HG02678 (cell line): ENCODE results near the gene CHCHD1.
"Not testable (repeated sequence)": the region's sequence is repeated elsewhere in the genome, so short reads cannot be mapped to it uniquely, and the experiment has no call there.

ENCODE experiments used
- ATAC-seq: cut with Tn5 transposase; IDR thresholded peaks from one replicate; pipeline ENCODE4 v1.9.1; 2021; ENCODE audit warnings: mild to moderate bottlenecking, moderate library complexity; ENCODE audit not compliant: unreplicated experiment

The CHCHD1 gene

DNA sequence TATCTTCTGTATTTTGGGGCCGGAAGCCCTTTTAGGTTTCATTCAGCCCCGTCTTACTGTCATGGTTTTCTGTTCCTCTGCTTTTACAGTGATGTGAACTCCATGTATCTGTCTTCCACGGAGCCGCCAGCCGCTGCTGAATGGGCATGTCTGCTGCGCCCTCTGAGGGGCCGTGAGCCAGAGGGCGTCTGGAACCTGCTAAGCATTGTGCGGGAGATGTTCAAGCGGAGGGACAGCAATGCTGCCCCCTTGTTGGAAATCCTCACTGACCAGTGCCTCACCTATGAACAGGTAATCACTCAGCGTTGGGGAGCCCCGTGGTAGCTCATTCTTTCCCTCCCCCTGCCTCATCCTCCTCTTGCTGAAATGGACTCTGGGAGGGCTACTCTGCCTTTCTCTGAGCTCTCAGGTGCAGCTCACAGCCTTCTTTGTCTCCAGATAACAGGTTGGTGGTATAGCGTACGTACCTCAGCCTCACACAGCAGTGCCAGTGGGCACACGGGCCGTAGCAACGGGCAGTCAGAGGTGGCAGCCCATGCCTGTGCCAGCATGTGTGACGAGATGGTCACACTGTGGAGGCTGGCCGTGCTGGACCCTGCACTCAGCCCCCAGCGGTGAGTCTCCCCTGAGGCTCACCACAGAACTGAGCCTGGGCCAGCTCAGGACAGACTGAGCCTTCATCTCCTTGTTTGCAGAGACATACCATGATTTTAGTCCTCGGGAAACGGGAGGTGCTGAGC is 9.2 kb downstream of the CHCHD1 start:
- no peak for ATAC-seq

DNA sequence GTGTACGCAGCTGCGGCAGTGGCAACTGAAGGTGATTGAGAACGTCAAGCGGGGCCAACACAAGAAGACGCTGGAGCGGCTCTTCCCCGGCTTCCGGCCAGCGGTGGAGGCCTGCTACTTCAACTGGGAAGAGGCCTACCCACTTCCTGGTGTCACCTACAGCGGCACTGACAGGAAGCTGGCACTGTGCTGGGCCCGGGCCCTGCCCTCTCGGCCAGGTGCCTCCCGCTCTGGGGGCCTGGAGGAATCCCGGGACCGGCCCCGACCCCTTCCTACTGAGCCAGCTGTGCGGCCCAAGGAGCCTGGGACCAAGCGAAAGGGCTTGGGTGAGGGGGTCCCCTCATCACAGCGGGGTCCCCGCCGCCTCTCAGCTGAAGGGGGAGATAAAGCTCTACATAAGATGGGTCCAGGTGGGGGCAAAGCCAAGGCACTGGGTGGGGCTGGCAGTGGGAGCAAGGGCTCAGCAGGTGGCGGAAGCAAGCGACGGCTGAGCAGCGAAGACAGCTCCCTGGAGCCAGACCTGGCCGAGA is 10.1 kb downstream of the CHCHD1 start:
- ATAC-seq, result no peak

DNA sequence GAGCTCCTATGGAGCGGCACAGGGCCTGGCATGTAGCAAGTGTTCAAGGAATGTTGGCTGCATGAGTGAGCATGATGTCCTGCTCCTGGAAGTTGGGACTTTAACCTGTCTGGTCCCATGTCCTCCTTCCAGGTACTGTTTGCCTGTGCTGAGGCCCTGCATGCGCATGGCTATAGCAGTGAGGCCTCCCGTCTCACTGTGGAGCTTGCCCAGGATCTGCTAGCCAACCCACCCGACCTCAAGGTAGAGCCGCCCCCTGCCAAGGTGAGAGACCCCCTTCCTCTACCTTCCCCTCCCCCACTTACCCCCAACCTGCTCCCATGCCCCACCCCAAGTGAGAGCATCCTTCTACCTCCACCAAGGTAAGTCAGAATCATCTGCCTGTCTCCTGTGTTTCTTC is 11.6 kb downstream of the CHCHD1 start:
- no peak for ATAC-seq

GRCh38 chr10:73795491-73795890 is 13.6 kb downstream of the CHCHD1 start:
- ATAC-seq, result not testable (repeated sequence)

DNA sequence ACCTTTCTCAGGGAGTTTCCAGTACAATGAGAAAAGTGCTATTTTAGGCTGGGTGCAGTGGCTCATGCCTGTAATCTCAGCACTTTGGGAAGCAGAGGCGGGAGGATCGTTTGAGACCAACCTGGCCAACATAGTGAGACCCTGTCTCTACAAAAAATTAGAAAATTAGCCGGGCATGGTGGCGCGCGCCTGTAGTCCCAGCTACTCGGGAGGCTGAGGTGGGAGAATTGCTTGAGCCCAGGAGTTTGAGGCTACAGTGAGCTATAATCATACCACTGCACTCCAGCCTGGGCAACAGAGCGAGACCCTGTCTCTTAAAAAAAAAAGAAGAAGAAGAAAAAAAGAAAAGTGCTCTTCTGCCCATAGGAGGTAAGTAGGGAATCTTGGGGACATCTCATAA is 14.2 kb downstream of the CHCHD1 start:
- not testable (repeated sequence) for ATAC-seq

GRCh38 chr10:73796766-73797165 is 14.9 kb downstream of the CHCHD1 start:
- ATAC-seq, result no peak

- no peak for ATAC-seq
Observed at GRCh38 chr10:73797324-73798025, 15.6 kb downstream of the CHCHD1 start.

DNA sequence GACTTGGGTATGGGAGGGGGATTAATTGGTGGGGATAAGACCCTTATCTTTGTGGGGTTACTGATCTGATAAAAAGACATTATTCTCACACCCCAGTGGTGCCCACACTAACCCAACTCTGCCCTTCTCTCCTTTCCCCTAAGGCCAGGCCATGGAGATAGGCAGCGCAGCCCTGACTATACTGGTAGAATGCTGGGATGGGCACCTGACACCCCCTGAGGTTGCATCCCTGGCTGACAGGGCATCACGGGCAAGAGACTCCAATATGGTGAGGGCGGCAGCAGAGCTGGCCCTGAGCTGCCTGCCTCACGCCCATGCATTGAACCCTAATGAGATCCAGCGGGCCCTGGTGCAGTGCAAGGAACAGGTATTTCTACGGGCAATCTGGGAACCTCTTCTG is 16.2 kb downstream of the CHCHD1 start:
- ATAC-seq, result no peak

DNA sequence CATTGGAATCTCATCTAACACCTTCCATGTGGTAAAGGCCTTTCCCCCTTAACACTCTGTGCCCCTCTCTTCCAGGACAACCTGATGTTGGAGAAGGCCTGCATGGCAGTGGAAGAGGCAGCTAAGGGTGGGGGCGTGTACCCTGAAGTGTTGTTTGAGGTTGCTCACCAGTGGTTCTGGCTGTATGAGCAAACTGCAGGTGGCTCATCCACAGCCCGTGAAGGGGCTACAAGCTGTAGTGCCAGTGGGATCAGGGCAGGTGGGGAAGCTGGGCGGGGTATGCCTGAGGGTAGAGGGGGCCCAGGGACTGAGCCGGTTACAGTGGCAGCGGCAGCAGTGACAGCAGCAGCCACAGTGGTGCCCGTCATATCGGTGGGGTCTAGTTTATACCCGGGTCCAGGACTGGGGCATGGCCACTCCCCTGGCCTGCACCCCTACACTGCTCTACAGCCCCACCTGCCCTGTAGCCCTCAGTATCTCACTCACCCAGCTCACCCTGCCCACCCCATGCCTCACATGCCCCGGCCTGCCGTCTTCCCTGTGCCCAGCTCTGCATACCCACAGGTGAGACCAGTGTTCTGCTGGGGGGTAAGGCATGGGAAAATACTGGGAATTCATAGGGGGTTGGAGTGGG is 17.2 kb downstream of the CHCHD1 start:
- ATAC-seq, result no peak

DNA sequence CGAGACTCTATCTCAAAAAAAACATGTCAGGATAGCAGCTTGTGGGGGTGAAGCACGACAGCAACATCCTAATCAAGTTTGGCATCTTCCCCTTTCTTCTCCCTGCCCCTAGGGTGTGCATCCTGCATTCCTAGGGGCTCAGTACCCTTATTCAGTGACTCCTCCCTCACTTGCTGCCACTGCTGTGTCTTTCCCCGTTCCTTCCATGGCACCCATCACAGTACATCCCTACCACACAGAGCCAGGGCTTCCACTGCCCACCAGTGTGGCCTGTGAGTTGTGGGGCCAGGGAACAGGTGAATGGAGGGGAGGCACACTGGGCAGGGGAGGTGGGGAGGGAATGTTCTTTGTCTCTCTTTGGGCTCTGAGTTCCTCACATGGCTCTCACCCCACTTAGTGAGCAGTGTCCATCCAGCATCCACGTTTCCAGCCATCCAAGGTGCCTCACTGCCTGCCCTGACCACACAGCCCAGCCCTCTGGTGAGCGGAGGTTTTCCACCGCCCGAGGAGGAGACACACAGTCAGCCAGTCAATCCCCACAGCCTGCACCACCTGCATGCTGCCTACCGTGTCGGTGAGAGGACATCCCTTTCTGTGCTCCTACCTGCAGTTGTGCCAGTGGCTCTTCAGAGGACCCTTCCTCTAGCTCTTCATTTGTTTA is 18.2 kb downstream of the CHCHD1 start:
- ATAC-seq, result no peak

DNA sequence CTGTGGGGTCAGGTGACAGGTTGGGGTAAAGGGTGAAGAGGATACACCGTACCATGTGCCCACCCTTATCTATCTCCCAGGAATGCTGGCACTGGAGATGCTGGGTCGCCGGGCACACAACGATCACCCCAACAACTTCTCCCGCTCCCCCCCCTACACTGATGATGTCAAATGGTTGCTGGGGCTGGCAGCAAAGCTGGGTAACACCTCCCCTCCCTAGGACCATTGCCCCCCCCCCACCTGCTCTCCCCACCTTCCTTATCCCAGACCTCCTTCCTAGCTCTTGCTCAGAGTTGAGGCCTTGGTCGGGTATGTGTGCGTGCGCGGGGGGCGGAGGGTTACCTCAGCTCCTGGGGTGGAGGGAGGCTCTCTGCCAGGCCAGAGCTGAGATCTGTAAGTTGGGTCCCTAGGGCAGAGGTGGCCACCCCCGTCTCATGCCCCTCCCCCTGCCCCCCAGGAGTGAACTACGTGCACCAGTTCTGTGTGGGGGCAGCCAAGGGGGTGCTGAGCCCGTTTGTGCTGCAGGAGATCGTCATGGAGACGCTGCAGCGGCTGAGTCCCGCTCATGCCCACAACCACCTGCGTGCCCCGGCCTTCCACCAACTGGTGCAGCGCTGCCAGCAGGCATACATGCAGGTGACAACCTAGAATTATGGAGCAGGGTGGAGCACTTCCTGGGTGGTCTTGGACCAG is 18.9 kb downstream of the CHCHD1 start:
- no peak for ATAC-seq

GRCh38 chr10:73801253-73801590 is 19.4 kb downstream of the CHCHD1 start:
- no peak for ATAC-seq

GRCh38 chr10:73802276-73802991 is 20.6 kb downstream of the CHCHD1 start:
- ATAC-seq, result no peak

GRCh38 chr10:73803680-73804286 is 21.9 kb downstream of the CHCHD1 start:
- peak; percentile 74 for ATAC-seq

DNA sequence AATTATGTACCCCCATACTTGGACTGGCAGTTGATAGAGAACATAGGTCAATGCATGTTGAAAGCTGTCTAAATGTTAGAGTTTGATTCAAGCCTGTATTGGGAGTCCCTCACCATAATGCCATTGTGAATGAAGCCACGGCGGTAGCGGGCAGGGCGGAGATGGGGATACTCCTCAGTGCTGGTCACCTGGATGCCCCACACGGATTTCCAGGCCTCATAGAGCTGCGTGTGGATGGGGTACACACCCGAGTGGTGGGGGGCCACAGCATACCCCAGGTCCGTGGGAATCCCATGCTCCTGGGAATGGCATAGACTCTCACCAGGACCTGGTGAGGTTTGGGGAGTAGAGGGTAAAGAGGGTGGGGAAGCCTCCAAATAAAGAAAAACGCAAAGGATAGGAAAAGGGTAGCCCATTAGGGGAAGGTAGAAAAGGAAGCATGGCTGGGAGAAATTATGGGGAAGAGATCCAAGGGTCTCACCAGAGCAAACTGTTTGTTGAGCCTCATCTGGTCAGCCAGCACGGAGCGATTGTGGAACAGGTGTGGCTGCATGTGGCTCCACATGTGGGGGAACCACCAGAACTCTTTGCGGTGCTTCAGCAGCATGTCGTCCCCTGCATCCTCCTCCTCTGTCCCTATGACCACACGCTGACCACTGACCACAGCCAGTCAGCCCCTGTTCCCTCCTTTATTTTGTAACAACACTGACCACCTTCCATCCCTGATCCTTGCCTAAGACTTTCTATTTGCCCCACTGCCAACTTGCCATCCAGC is 24.5 kb downstream of the CHCHD1 start:
- ATAC-seq, result no peak

DNA sequence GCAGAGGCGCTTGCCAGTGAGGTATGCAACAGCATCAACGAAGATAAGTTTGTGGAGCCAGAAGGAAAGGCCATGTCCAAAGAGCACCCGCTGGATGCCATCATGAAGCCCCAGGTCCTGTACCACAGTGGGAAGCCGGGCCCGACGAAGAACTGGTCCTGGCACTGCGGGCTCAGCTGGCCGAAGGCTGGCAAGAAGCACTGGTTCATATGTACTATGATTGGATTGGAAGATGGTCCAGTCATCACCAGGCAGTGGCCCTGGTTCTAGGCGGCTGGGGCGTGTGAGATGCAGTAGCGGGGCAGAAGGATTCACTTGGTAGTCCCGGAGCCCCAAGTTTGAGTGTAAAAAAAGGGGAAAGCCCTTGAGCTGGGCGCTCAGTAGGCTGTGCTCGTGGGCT is 25.6 kb downstream of the CHCHD1 start:
- no peak for ATAC-seq

DNA sequence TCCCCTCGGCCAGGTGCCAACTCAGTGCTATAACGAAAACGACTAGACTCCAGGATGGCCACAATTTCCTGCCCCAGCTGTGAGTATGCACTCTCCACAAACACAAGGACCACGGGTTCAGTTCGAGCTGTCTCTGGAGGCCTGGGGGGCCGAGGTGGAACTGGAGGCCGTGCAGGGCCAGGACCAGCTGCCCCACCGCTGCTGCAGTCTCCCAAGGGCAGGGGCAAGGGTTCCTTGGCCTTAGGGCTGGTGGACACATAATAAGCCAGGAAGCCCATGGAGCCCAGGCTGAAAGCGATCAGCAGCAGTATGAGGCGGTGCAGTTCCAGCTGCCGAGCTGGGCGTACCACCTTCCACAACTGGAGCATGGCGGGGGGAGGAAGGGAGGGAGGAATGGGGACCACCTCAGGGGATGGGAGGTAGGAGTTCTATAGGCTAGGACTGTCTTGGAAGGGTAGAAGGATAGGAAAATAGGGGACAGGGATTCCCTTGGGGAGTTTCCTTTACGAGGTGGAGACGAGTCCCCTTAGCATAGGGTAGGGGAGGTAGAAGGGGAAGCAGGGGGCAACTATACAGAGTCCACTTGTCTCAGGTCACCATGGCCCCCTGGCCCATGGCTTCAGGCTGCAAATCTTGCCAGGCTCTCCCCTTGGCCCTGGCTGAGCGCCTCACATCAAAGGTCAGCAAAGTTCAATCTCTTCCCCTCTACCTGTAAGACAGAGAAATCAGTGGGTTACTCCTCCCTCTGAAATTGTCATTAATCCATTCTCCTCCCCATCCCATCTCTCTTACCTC is 26.4 kb downstream of the CHCHD1 start:
- ATAC-seq, result no peak
